ENCODE data around the gene PPP1R8.

Gene PPP1R8

GRCh38 chr1:27886353-27886679 lies 55.7 kb downstream of the PPP1R8 start:
- no peak for DNase-seq (ENCODE audit: low read depth)
- TF ChIP-seq CTCF (conservative IDR thresholded peaks at IDR 0.05; ENCODE audit: low read length), result no peak
- no peak overlapping the region for H3K4me3 ChIP-seq (ENCODE audit: low read length)

DNA sequence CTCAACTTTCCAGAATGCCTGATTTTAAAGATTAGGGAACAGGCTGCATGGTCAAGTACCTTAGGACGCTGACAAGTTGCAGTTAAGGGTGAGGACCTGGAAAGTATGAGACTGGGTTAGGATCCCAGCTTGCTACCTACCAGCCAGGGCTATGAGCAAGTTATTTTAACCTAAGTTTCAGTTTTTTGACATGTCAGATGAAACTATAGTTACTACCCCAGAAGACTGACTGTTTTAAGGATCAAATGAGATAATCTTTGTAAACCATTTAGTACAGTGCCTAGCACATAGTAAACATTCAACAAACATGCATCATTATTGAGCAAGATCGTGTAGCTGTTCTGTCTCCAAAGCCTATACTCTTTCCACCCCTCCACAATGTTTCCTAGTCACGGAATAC lies 56.2 kb downstream of the PPP1R8 start:
- TF ChIP-seq CTCF (conservative IDR thresholded peaks at IDR 0.05; ENCODE audit: low read length), result no peak
- DNase-seq (ENCODE audit: low read depth), result no peak
- no peak overlapping the region for H3K4me3 ChIP-seq (ENCODE audit: low read length)

- H3K4me3 ChIP-seq (ENCODE audit: low read length), result no peak overlapping the region
- no peak for TF ChIP-seq CTCF (conservative IDR thresholded peaks at IDR 0.05; ENCODE audit: low read length)
- DNase-seq (ENCODE audit: low read depth), result no peak
Measured at GRCh38 chr1:27887215-27888021, 56.8 kb downstream of the PPP1R8 start.

GRCh38 chr1:27889506-27889905 lies 58.9 kb downstream of the PPP1R8 start:
- DNase-seq (ENCODE audit: low read depth), result no peak
- TF ChIP-seq CTCF (conservative IDR thresholded peaks at IDR 0.05; ENCODE audit: low read length), result no peak
- H3K4me3 ChIP-seq (ENCODE audit: low read length), result no peak overlapping the region

DNA sequence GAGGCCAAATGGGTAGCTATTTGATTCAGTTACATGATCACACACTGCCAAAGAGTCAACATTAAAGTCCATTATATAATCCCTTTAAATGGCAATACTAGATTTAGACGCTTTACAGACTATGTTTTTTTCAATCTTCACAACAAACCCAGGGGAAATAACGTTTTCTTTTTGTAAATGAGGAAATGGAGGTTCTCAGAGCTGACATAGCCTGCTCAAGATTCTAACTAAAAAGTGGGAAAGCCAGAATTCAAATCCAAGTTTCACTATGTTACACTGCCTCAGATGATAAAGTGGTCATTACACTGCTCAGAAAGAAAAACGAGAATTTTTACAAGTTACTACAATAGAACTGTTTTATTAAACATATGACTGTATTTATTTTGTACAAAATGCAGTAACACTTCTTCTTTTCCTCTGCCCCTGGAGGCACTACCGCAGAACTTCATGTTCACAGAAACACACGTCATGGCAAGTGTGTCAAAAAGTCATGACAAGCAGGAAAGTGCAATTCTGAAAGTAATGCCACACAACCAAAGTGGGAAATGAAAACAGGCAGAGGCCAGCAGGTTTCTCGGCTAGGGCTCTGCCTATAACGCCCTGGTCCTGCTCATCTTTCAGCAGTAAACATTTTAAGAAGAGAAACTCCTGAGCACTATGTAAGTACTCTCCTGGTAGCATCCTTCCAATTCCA lies 60.8 kb downstream of the PPP1R8 start:
- H3K4me3 ChIP-seq (ENCODE audit: low read length), result no peak overlapping the region
- DNase-seq (ENCODE audit: low read depth), result no peak
- TF ChIP-seq CTCF (conservative IDR thresholded peaks at IDR 0.05; ENCODE audit: low read length), result no peak

DNA sequence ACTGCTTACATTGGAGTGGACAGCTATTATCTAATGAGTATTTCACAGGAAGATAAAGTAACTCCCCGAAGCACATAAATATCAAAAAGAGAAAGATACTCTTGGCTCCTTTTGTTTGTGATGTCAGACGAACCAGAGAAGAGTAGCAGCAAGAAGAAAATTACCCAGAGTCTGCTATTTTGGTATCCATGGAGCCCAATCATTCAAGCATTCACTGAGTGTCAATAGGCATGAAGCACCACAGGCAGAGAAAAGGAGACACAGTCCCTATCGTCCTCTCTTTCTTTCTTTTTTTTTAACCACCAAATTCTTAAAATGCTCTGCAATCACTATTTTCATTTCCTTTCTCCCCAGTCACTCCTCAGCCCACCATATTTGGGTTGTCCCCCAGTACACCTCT lies 63.9 kb downstream of the PPP1R8 start:
- H3K4me3 ChIP-seq (ENCODE audit: low read length), result no peak overlapping the region
- TF ChIP-seq CTCF (conservative IDR thresholded peaks at IDR 0.05; ENCODE audit: low read length), result no peak
- DNase-seq (ENCODE audit: low read depth), result no peak

All from AG10803 (cell line).